Neural cell (in vitro differentiated cells): ENCODE data around the gene SULT1E1. TPM values are rescaled to one million over a fixed set of nuclear protein-coding genes. Genes with fewer than 3 reads are reported as not detected.

Experiments
- H2AFZ ChIP-seq: fragments of 200-600, 300-800 bp; sonication (generic), shearing (Covaris generic); 2 replicates; pipeline ENCODE4 v1.6.0; 2014; ENCODE audit warnings: low read depth, mild to moderate bottlenecking, antibody characterized with exemption, low read length, moderate library complexity
- H3F3A ChIP-seq: fragments of 200-600 bp; shearing (Covaris generic); 2 replicates; pipeline ENCODE4 v1.6.1; 2016; ENCODE audit warnings: mild to moderate bottlenecking, moderate library complexity, mixed read lengths, antibody characterized with exemption, low read length; ENCODE audit not compliant: insufficient read depth, poor library complexity, severe bottlenecking
- H3K27ac ChIP-seq: fragments of 200-600, 300-800 bp; sonication (generic), shearing (Covaris generic); 2 replicates; pipeline ENCODE4 v1.5.1; 2014; ENCODE audit warnings: mild to moderate bottlenecking, low read length, moderate library complexity
- H3K27me3 ChIP-seq: fragments of 300-800, 200-600 bp; sonication (generic), shearing (Covaris generic); 2 replicates; pipeline ENCODE4 v1.6.0; 2014; ENCODE audit warnings: mild to moderate bottlenecking, low read depth, low read length, moderate library complexity; ENCODE audit not compliant: insufficient read depth
- H3K36me3 ChIP-seq: fragments of 300-800, 200-600 bp; sonication (generic), shearing (Covaris generic); 2 replicates; pipeline ENCODE4 v1.5.1; 2014; ENCODE audit warnings: mild to moderate bottlenecking, antibody characterized with exemption, low read length, moderate library complexity; ENCODE audit not compliant: insufficient read depth
- H3K4me2 ChIP-seq: fragments of 300-800, 200-600 bp; sonication (generic), shearing (Covaris generic); 2 replicates; pipeline ENCODE4 v1.6.0; 2014; ENCODE audit warnings: mild to moderate bottlenecking, low read length
- H3K4me3 ChIP-seq: fragments of 300-800, 200-600 bp; sonication (generic), shearing (Covaris generic); 2 replicates; pipeline ENCODE4 v1.5.1; 2014; ENCODE audit warnings: mild to moderate bottlenecking, low read length, moderate library complexity
- H3K79me2 ChIP-seq: fragments of 200-600 bp; shearing (Covaris generic); replicated peaks from 2 replicates; pipeline ENCODE4 v1.6.0; 2014; ENCODE audit warnings: mild to moderate bottlenecking, low read length, moderate library complexity; ENCODE audit not compliant: insufficient read depth
- H3K9ac ChIP-seq: fragments of 300-800, 200-600 bp; sonication (generic), shearing (Covaris generic); 2 replicates; pipeline ENCODE4 v1.6.1; 2016; ENCODE audit warnings: mild to moderate bottlenecking, low read length, mixed read lengths
- H3K9me2 ChIP-seq: fragments of 200-600 bp; shearing (Covaris generic); 2 replicates; pipeline ENCODE4 v1.6.1; 2016; ENCODE audit warnings: mild to moderate bottlenecking, low read length, mixed read lengths; ENCODE audit not compliant: insufficient read depth
- H3K9me3 ChIP-seq: fragments of 200-600, 300-800 bp; sonication (generic), shearing (Covaris generic); 2 replicates; pipeline ENCODE4 v1.6.1; 2016; ENCODE audit warnings: mild to moderate bottlenecking, mixed run types, low read length, moderate library complexity, mixed read lengths
- H4K20me1 ChIP-seq: fragments of 200-600 bp; shearing (Covaris generic); 2 replicates; pipeline ENCODE4 v1.6.1; 2016; ENCODE audit warnings: mild to moderate bottlenecking, mixed run types; ENCODE audit not compliant: insufficient read depth
- EP300 ChIP-seq: fragments of 450-650 bp; conservative IDR thresholded peaks from 2 replicates; pipeline ENCODE4 v1.6.1; 2014; ENCODE audit warnings: antibody characterized with exemption, mild to moderate bottlenecking, moderate library complexity; ENCODE audit not compliant: poor library complexity, severe bottlenecking
- EZH2 ChIP-seq: fragments of 200-600, 300-800 bp; shearing (Covaris generic), sonication (generic); IDR thresholded peaks from 2 replicates; pipeline ENCODE4 v1.6.1; 2014; ENCODE audit warnings: antibody characterized with exemption, low read length, borderline replicate concordance, mild to moderate bottlenecking; ENCODE audit not compliant: insufficient read depth, poor library complexity, severe bottlenecking
- MXI1 ChIP-seq: fragments of 450-650 bp; conservative IDR thresholded peaks from 2 replicates; pipeline ENCODE4 v1.6.1; 2014; ENCODE audit warnings: antibody characterized with exemption, mild to moderate bottlenecking; ENCODE audit not compliant: poor library complexity, severe bottlenecking
- POLR2AphosphoS5 ChIP-seq: IDR thresholded peaks from 2 replicates; pipeline ENCODE4 v1.6.1; 2012
- RAD21 ChIP-seq: fragments of 450-650 bp; conservative IDR thresholded peaks from 2 replicates; pipeline ENCODE4 v1.6.1; 2014; ENCODE audit warnings: antibody characterized with exemption, mild to moderate bottlenecking, moderate library complexity
- REST ChIP-seq: IDR thresholded peaks from 2 replicates; pipeline ENCODE4 v1.6.1; 2012; ENCODE audit warnings: borderline replicate concordance
- SMC3 ChIP-seq: fragments of 450-650 bp; conservative IDR thresholded peaks from 2 replicates; pipeline ENCODE4 v1.6.1; 2014; ENCODE audit warnings: antibody characterized with exemption, mild to moderate bottlenecking, moderate library complexity; ENCODE audit not compliant: poor library complexity
- TAF1 ChIP-seq: IDR thresholded peaks from 2 replicates; pipeline ENCODE4 v1.6.1; 2012; ENCODE audit warnings: low read depth
- polyA plus RNA-seq: library from polyadenylated mRNA; depleted of rRNA; stranded (reverse); fragments of >200 nt; gene quantifications from 2 replicates; pipeline ENCODE4 v1.2.3, GENCODE V29; 2014
- TF ChIP-seq, protein P1 (sequence below): fragments of 450-650 bp; IDR thresholded peaks from 2 replicates; pipeline ENCODE4 v1.5.1; 2014; ENCODE audit warnings: antibody characterized with exemption, mild to moderate bottlenecking, moderate library complexity; ENCODE audit not compliant: poor library complexity, severe bottlenecking

Gene SULT1E1
- polyA plus RNA-seq, 1 donor from 2014 or later, result not detected

- Histone ChIP-seq H3K4me2 (no peak overlapping the region), H3K4me3 (no peak overlapping the region), H3K36me3 (no peaks in the 10 kb centered on the region), H2AFZ (no peak overlapping the region), H3K27me3 (no peaks in the 10 kb centered on the region), H3K9ac (no peak overlapping the region), H3K9me3 (no peaks in the 10 kb centered on the region), H3K27ac (no peak overlapping the region), H4K20me1 (no peaks in the 10 kb centered on the region), H3K79me2 (no peaks in the 10 kb centered on the region), H3K9me2 (no peaks in the 10 kb centered on the region), H3F3A (no peaks in the 10 kb centered on the region)
- TF ChIP-seq TAF1, result no peak
- TF ChIP-seq POLR2AphosphoS5, result no peak
- no peak for TF ChIP-seq RAD21
- TF ChIP-seq EZH2, result no peak
- no peak for TF ChIP-seq EP300
- TF ChIP-seq MXI1, result no peak
- TF ChIP-seq SMC3, result no peak
- TF ChIP-seq, protein P1, sequence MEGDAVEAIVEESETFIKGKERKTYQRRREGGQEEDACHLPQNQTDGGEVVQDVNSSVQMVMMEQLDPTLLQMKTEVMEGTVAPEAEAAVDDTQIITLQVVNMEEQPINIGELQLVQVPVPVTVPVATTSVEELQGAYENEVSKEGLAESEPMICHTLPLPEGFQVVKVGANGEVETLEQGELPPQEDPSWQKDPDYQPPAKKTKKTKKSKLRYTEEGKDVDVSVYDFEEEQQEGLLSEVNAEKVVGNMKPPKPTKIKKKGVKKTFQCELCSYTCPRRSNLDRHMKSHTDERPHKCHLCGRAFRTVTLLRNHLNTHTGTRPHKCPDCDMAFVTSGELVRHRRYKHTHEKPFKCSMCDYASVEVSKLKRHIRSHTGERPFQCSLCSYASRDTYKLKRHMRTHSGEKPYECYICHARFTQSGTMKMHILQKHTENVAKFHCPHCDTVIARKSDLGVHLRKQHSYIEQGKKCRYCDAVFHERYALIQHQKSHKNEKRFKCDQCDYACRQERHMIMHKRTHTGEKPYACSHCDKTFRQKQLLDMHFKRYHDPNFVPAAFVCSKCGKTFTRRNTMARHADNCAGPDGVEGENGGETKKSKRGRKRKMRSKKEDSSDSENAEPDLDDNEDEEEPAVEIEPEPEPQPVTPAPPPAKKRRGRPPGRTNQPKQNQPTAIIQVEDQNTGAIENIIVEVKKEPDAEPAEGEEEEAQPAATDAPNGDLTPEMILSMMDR, result no peak
- no peak for TF ChIP-seq REST
These were observed 36.9 kb downstream of the SULT1E1 start for GRCh38 chr4:69823048-69823447.

GRCh38 chr4:69822198-69822597, 37.7 kb downstream of the SULT1E1 start:
- Histone ChIP-seq H3K4me3 (no peak overlapping the region), H3K27ac (no peak overlapping the region), H3K79me2 (no peaks in the 10 kb centered on the region), H3K36me3 (no peaks in the 10 kb centered on the region), H3K4me2 (no peak overlapping the region), H3K9me3 (no peaks in the 10 kb centered on the region), H4K20me1 (no peaks in the 10 kb centered on the region), H3K27me3 (no peaks in the 10 kb centered on the region), H3K9ac (no peak overlapping the region), H3F3A (no peaks in the 10 kb centered on the region), H3K9me2 (no peaks in the 10 kb centered on the region), H2AFZ (no peak overlapping the region)
- TF ChIP-seq EZH2, result no peak
- no peak for TF ChIP-seq EP300
- no peak for TF ChIP-seq SMC3
